Nephron (organoid): ENCODE results near the gene SASH1.

Experiments used
- H3K27ac Mint-ChIP-seq, 3 experiments: 2 replicates each; pipeline ENCODE4 v1.8.0; 2020; ENCODE audit warnings: mixed read lengths in 3 of 3, mild to moderate bottlenecking in 2 of 3, moderate library complexity in 1 of 3
- H3K27me3 Mint-ChIP-seq: 2 replicates; pipeline ENCODE4 v1.8.0; 2021; ENCODE audit warnings: low read depth, mild to moderate bottlenecking, moderate library complexity, mixed read lengths
- H3K36me3 Mint-ChIP-seq: 2 replicates; pipeline ENCODE4 v1.8.0; 2020; ENCODE audit warnings: low read depth, mixed read lengths
- H3K4me1 Mint-ChIP-seq: 2 replicates; pipeline ENCODE4 v1.8.0; 2020; ENCODE audit warnings: mixed read lengths
- H3K4me3 Mint-ChIP-seq, 3 experiments: 2 replicates each; pipeline ENCODE4 v1.8.0; 2020; ENCODE audit warnings: mild to moderate bottlenecking in 3 of 3, mixed read lengths in 3 of 3, moderate library complexity in 2 of 3
- H3K9me3 Mint-ChIP-seq: 2 replicates; pipeline ENCODE4 v1.8.0; 2020; ENCODE audit warnings: mixed read lengths
- TF ChIP-seq, protein P1 (sequence below), 3 experiments: fragments of 200-600 bp; sonication (generic); IDR thresholded peaks; one replicate each; pipeline ENCODE4 v1.5.0; 2021; ENCODE audit warnings: antibody characterized with exemption in 3 of 3; ENCODE audit not compliant: unreplicated experiment in 3 of 3

Gene SASH1

GRCh38 chr6:148359228-148359627 lies 16.6 kb downstream of the SASH1 start:
- no peak overlapping the region for H3K4me3 Mint-ChIP-seq
- TF ChIP-seq, protein P1, sequence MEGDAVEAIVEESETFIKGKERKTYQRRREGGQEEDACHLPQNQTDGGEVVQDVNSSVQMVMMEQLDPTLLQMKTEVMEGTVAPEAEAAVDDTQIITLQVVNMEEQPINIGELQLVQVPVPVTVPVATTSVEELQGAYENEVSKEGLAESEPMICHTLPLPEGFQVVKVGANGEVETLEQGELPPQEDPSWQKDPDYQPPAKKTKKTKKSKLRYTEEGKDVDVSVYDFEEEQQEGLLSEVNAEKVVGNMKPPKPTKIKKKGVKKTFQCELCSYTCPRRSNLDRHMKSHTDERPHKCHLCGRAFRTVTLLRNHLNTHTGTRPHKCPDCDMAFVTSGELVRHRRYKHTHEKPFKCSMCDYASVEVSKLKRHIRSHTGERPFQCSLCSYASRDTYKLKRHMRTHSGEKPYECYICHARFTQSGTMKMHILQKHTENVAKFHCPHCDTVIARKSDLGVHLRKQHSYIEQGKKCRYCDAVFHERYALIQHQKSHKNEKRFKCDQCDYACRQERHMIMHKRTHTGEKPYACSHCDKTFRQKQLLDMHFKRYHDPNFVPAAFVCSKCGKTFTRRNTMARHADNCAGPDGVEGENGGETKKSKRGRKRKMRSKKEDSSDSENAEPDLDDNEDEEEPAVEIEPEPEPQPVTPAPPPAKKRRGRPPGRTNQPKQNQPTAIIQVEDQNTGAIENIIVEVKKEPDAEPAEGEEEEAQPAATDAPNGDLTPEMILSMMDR (IDR thresholded peaks at IDR 0.05; ENCODE audit: unreplicated experiment in 3 of 3), result no peak
- no peaks in the 10 kb centered on the region for H3K27me3 Mint-ChIP-seq
- H3K9me3 Mint-ChIP-seq, result peaks cover 2% of the 10 kb centered on the region
- no peak overlapping the region for H3K27ac Mint-ChIP-seq
- peaks cover 16% of the 10 kb centered on the region for H3K36me3 Mint-ChIP-seq
- H3K4me1 Mint-ChIP-seq, result peaks cover 5% of the 10 kb centered on the region

DNA sequence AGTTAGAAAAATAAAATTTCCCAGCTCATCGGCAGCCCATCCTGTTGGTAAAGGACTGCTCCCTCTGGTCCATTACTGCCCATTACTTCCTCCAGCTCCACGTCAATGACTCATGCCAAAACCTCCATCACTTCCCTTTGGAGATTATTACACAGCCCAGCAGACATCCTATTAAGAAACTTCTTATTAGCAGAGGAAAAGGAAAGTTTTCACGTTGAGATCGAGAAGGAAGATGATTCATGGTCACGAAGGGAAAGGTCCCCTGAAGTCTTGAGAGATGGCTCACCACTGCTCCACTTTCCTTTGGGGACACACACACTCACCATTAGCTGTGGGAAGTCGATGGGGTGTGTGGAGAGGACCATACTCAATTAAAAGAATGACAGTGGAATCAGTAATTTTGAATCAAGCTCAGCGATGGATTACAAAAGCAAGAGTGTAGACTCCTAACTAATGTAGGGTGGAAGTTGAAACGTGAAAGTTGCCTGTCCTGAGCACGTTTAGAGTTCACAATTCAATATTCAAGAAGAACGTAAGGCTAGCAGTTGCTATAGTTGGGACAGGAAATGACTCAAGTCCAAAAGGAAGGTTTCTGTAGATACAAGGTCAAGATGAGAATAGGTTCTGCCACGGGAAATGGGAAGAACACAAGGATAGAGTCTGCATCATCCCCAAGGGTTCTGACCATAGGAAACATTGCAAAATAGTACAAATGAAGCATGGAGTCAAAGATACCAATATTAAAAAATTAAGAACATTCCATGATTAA lies 21.6 kb downstream of the SASH1 start:
- no peaks in the 10 kb centered on the region for H3K27me3 Mint-ChIP-seq
- no peaks in the 10 kb centered on the region for H3K4me1 Mint-ChIP-seq
- no peak overlapping the region for H3K4me3 Mint-ChIP-seq
- H3K27ac Mint-ChIP-seq, result no peak overlapping the region
- TF ChIP-seq, protein P1 (IDR thresholded peaks at IDR 0.05; ENCODE audit: unreplicated experiment in 3 of 3), result no peak
- H3K9me3 Mint-ChIP-seq, result peaks cover 2% of the 10 kb centered on the region
- peaks cover 16% of the 10 kb centered on the region for H3K36me3 Mint-ChIP-seq

- Mint-ChIP-seq H3K27ac (no peak overlapping the region), H3K4me1 (no peaks in the 10 kb centered on the region), H3K27me3 (no peaks in the 10 kb centered on the region)
Observed at GRCh38 chr6:148365041-148365440, 22.4 kb downstream of the SASH1 start.

GRCh38 chr6:148367411-148368024 lies 24.9 kb downstream of the SASH1 start:
- Mint-ChIP-seq H3K27me3 (no peaks in the 10 kb centered on the region), H3K9me3 (no peaks in the 10 kb centered on the region), H3K4me1 (no peaks in the 10 kb centered on the region), H3K36me3 (peaks cover 10% of the 10 kb centered on the region), H3K27ac (peak overlapping the region in 1 of 3 experiments; percentile 33), H3K4me3 (no peak overlapping the region)
- TF ChIP-seq, protein P1 (IDR thresholded peaks at IDR 0.05; ENCODE audit: unreplicated experiment in 3 of 3), result no peak

More at GRCh38 chr6:148365041-148365440, 22.4 kb downstream of the SASH1 start:
- H3K36me3 Mint-ChIP-seq, result peaks cover 16% of the 10 kb centered on the region
- TF ChIP-seq, protein P1 (IDR thresholded peaks at IDR 0.05; ENCODE audit: unreplicated experiment in 3 of 3), result no peak
- peaks cover 2% of the 10 kb centered on the region for H3K9me3 Mint-ChIP-seq
- no peak overlapping the region for H3K4me3 Mint-ChIP-seq

- peaks cover 5% of the 10 kb centered on the region for H3K36me3 Mint-ChIP-seq
- H3K4me1 Mint-ChIP-seq, result no peaks in the 10 kb centered on the region
- no peak overlapping the region for H3K27ac Mint-ChIP-seq
- H3K9me3 Mint-ChIP-seq, result no peaks in the 10 kb centered on the region
- TF ChIP-seq, protein P1 (IDR thresholded peaks at IDR 0.05; ENCODE audit: unreplicated experiment in 3 of 3), result no peak
- H3K27me3 Mint-ChIP-seq, result no peaks in the 10 kb centered on the region
- H3K4me3 Mint-ChIP-seq, result no peak overlapping the region
Observed at GRCh38 chr6:148370176-148370575, 27.5 kb downstream of the SASH1 start.
